ENCODE data around the gene ITPR3. TPM values are rescaled to one million over a fixed set of nuclear protein-coding genes. Genes with fewer than 3 reads are reported as not detected.
A peak's percentile ranks its signal among the peaks of the same experiment; 100 is the strongest.

The ITPR3 gene
- total and polyA plus RNA-seq, 2 of the 13 experiments (the other 11 are each of a cell fraction or from before 2014, with no cell fraction given), result 3.8 to 21.4 TPM

- TF ChIP-seq FOXA3 (CRISPR knock-in tag; IDR thresholded peaks at IDR 0.05) (peak; percentile 36; the same call in 1 of the 2 replicates), ZNF296 (CRISPR knock-in tag; conservative IDR thresholded peaks at IDR 0.05) (no peak), ARNT2 (CRISPR knock-in tag; IDR thresholded peaks at IDR 0.05; ENCODE audit: low read depth) (0 out of 2 replicates have a peak, but pooled peaks have one; percentile 34), ZNF274 (CRISPR knock-in tag; IDR thresholded peaks at IDR 0.05) (peak; percentile 42; the same call in 1 of the 2 replicates), ZNF687 (CRISPR knock-in tag; IDR thresholded peaks at IDR 0.05) (peak; percentile 39), SALL1 (CRISPR knock-in tag; IDR thresholded peaks at IDR 0.05) (0 out of 2 replicates have a peak, but pooled peaks have one; percentile 31), HOXA5 (CRISPR knock-in tag; IDR thresholded peaks at IDR 0.05) (no peak), TGIF2 (CRISPR knock-in tag; IDR thresholded peaks at IDR 0.05) (peak; percentile 42; the same call in 1 of the 2 replicates), ATF3 (CRISPR knock-in tag; IDR thresholded peaks at IDR 0.05) (peak; percentile 86), ZSCAN5A (CRISPR knock-in tag; IDR thresholded peaks at IDR 0.05; ENCODE audit: borderline replicate concordance) (no peak), ZBTB37 (CRISPR knock-in tag; IDR thresholded peaks at IDR 0.05) (no peak), ZNF598 (CRISPR knock-in tag; IDR thresholded peaks at IDR 0.05; ENCODE audit: borderline replicate concordance) (0 out of 2 replicates have a peak, but pooled peaks have one; percentile 41), PHF8 (CRISPR knock-in tag; IDR thresholded peaks at IDR 0.05) (no peak), ZNF253 (CRISPR knock-in tag; IDR thresholded peaks at IDR 0.05; ENCODE audit: borderline replicate concordance) (peak; percentile 70; the same call in 1 of the 2 replicates), ZNF770 (CRISPR knock-in tag; IDR thresholded peaks at IDR 0.05) (peak; percentile 72), ZNF788 (CRISPR knock-in tag; IDR thresholded peaks at IDR 0.05; ENCODE audit: borderline replicate concordance) (peak; percentile 49; the same call in 1 of the 2 replicates), ZNF567 (CRISPR knock-in tag; IDR thresholded peaks at IDR 0.05; ENCODE audit: borderline replicate concordance) (no peak), RARA (CRISPR knock-in tag; IDR thresholded peaks at IDR 0.05) (peak; percentile 57), NR2F6 (IDR thresholded peaks at IDR 0.05) (no peak), NR2F6 (CRISPR knock-in tag; IDR thresholded peaks at IDR 0.05) (peak; percentile 52; the same call in 1 of the 2 replicates), MAZ (IDR thresholded peaks at IDR 0.05; ENCODE audit: borderline replicate concordance, low read depth, low read length) (no peak), MAZ (CRISPR knock-in tag; IDR thresholded peaks at IDR 0.05; ENCODE audit: low read depth) (peak; percentile 52)
These were observed 119.1 kb downstream of the ITPR3 start (continued) for GRCh38 chr6:33740204-33740608.

Data from HepG2 (cell line).